MG63 (cell line): Measurements from ENCODE around the gene FCMR. TPM values are rescaled to one million over a fixed set of nuclear protein-coding genes. Genes with fewer than 3 reads are reported as not detected.

Experiments used
- DNase-seq: peaks from one replicate; pipeline ENCODE4 v3.0.0-alpha.2; 2020
- H3K27me3 ChIP-seq: fragments of 250-450 bp; sonication (Bioruptor Pico); 2 replicates; pipeline ENCODE4 v1.5.1; 2020; ENCODE audit warnings: mild to moderate bottlenecking, moderate library complexity
- H3K36me3 ChIP-seq: fragments of 250-450 bp; sonication (Bioruptor Pico); 2 replicates; pipeline ENCODE4 v1.5.1; 2020; ENCODE audit warnings: mild to moderate bottlenecking, moderate library complexity
- H3K4me3 ChIP-seq: fragments of 250-450 bp; sonication (Bioruptor Pico); 2 replicates; pipeline ENCODE4 v1.5.1; 2020; ENCODE audit warnings: mild to moderate bottlenecking, moderate library complexity
- H3K9me3 ChIP-seq: fragments of 250-450 bp; sonication (Bioruptor Pico); 2 replicates; pipeline ENCODE4 v1.5.1; 2020; ENCODE audit warnings: mild to moderate bottlenecking, moderate library complexity
- total RNA-seq: library from RNA; depleted of rRNA; stranded (reverse); fragments of >200 nt; shearing (Covaris generic); gene quantifications from 2 replicates; pipeline ENCODE4 v1.2.3, GENCODE V29; 2014; ENCODE audit warnings: low replicate concordance

Gene FCMR
- total RNA-seq, 1 experiment from 2014 or later, result 0.36 TPM

DNA sequence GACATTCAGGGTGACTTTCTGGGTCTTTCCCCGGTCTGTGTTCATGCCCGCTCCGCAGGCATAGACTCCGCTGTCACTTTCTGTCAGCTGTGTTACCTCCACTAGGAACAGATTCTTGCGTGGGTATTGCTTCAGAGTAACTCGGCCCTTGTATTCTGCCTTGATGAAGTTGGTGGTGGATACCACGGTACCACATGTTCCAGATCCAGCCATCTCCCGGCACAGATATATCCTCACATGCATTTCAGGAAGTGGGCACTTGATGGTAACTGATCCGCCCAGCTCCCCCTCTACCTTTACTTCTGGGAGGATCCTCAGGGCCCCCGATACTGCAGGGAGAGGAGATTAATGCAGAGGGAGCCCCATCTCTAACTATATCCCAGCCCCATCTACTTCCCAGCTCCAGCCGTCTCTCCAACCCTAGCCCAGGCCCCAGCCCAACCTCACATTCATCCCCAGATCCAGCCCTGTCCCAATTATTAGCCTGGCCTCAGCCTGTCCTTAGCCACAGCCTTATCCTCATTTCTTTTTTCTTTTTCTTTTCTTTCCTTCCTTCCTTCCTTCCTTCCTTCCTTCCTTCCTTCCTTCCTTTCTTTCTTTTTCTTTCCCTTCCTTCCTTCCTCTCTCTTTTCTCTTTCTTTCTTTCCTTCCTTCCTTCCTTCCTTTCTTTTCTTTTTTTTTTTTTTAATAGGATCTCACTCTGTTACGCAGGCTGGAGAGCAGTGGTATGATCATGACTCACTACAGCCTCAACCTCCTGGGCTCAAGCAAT is 7.8 kb downstream of the FCMR start:
- no peaks in the 10 kb centered on the region for H3K9me3 ChIP-seq
- DNase-seq, result no peak
- H3K27me3 ChIP-seq, result no peaks in the 10 kb centered on the region
- no peaks in the 10 kb centered on the region for H3K36me3 ChIP-seq
- H3K4me3 ChIP-seq, result no peak overlapping the region

DNA sequence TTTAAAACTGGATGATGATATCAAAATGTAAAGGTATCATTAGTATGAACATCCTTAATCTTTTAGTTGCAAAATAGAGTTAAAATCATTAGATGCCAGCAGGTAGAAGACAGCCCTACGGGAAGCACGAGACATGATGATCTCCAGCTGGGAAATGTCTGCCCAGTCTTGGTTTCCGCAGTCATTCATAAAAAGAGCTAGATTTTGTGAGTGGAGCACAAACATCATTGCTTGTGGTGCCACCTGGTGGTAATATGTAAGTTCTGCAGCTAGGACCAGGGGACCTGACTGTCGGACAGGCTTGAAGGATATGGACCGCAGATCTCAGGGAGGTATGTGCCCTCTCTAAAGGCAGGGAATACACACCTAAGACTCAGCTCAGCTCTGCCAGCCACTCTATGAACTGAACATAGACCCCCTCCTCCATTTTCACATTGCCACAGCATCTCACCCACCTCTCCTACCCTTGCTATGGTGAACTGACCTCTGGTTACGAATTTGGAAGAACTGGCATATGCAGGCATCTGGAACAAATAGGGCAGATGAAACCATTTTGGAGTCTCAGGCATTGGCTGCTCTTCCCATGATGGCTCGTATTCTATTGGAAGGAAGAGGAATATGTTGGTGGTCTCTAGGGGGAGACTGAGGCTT is 9.2 kb downstream of the FCMR start:
- no peaks in the 10 kb centered on the region for H3K27me3 ChIP-seq
- H3K4me3 ChIP-seq, result no peak overlapping the region
- H3K9me3 ChIP-seq, result no peaks in the 10 kb centered on the region
- no peaks in the 10 kb centered on the region for H3K36me3 ChIP-seq
- peak; percentile 62 for DNase-seq

DNA sequence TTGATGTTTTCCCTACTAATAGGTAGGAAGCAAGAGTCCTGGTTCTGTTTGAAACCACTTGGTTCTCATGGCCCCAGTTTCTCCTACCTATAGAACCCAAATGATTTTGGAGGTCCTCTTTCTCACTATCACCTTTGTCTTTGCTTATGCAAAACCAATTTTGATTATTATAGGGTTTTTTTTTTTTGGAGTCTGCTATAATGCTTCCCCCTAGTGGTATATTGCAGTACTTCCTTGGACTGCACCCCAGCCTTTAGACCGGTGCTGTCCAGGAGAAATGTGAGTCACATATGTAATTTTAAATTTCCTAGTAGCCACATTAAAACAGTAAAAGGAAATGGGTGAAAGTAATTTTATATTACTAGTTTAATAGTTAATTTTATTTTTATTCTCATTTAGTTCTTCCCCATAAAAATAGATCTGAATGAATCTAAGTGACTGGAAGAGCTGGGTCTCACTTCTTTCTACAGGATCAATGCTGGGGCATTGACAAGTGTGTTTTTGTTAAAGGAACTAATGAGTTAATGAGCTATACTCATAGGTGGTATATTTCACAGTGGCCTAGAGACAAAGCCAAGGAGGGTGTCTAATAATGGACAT is 10.6 kb downstream of the FCMR start:
- Histone ChIP-seq H3K27me3 (no peaks in the 10 kb centered on the region), H3K4me3 (no peak overlapping the region), H3K9me3 (no peaks in the 10 kb centered on the region), H3K36me3 (no peaks in the 10 kb centered on the region)
- peak; percentile 52 for DNase-seq

DNA sequence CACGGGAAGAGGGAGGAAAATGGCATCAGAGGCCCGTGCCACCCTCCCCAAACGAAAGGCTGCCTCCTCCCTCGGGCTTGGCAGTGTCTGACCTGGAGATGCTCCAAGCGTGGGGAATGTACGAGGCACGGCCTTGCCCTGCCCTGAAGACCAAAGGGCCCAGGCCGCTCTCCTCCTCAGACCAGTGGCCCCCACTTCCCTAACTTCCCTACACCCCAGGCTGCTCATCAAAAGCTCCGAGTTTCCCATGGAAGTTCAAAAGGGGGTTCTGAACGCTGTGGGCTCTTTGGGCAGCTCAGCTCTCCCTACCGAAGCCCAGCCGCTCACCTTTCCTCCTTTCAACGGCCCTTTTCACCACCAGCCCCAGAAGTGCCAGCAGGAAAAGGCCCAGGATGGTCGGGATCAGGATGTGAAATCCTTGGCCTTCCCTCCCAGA is 11.8 kb downstream of the FCMR start:
- Histone ChIP-seq H3K9me3 (no peaks in the 10 kb centered on the region), H3K4me3 (peak overlapping the region; percentile 40), H3K27me3 (no peaks in the 10 kb centered on the region), H3K36me3 (no peaks in the 10 kb centered on the region)
- DNase-seq, result peak; percentile 42

DNA sequence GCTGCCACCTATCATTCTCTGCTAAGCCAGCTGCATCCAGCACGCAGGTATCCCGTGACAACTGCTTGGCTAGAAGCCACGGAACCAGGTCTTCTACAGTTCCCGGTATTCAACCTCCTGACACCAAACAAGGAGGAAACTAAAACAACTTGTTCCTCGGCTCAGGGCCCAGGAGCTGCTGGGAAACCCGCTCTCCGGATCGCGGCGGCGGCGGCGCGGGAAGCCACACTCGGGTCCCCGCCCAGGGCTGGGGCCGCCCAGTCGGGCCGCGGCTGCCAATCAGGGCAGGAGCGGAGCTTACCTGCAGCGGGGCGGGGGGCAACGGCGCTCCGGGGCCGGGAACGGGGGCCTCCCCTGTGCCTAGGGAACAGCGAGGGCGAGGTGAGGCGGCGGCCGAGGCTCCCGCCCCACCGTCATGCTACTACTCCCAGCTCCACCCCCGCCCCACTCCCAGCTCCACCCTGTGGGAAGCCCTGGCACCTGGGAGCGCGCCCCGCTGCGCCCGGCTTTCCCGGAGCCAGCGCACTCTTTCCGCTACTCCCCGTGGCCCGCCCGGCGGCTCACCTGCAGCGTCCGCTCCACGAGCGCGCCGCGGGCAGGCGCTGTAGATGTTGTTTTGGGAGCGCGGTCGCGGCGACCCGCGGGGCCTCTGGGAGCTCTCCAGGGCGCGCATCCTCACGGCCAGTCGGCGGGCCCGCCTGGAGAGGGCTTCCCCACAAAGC is 12.4 kb downstream of the FCMR start:
- H3K36me3 ChIP-seq, result no peaks in the 10 kb centered on the region; the same call in 1 of the 2 replicates
- H3K27me3 ChIP-seq, result no peaks in the 10 kb centered on the region
- no peaks in the 10 kb centered on the region for H3K9me3 ChIP-seq
- peak overlapping the region; percentile 40 for H3K4me3 ChIP-seq
- peak; percentile 52 for DNase-seq

DNA sequence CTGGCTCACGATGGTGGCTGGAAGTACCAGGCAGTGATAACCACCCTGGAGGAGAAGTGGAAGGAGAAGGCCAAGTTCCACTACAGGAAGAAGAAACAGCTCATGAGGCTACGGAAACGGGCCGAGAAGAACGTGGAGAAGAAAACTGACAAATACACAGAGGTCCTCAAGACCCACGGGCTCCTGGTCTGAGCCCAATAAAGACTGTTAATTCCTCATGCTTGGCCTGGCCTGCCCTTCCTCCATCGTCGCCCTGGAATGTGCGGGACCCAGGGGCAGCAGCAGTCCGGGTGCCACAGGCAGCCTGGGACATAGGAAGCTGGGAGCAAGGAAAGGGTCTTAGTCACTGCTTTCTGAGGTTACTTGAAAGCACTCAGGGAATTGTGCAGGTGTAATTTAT is 13.7 kb downstream of the FCMR start:
- DNase-seq, result no peak
- no peaks in the 10 kb centered on the region for H3K27me3 ChIP-seq
- no peaks in the 10 kb centered on the region; the same call in 1 of the 2 replicates for H3K36me3 ChIP-seq
- no peaks in the 10 kb centered on the region; the same call in 1 of the 2 replicates for H3K9me3 ChIP-seq
- H3K4me3 ChIP-seq, result no peak overlapping the region

DNA sequence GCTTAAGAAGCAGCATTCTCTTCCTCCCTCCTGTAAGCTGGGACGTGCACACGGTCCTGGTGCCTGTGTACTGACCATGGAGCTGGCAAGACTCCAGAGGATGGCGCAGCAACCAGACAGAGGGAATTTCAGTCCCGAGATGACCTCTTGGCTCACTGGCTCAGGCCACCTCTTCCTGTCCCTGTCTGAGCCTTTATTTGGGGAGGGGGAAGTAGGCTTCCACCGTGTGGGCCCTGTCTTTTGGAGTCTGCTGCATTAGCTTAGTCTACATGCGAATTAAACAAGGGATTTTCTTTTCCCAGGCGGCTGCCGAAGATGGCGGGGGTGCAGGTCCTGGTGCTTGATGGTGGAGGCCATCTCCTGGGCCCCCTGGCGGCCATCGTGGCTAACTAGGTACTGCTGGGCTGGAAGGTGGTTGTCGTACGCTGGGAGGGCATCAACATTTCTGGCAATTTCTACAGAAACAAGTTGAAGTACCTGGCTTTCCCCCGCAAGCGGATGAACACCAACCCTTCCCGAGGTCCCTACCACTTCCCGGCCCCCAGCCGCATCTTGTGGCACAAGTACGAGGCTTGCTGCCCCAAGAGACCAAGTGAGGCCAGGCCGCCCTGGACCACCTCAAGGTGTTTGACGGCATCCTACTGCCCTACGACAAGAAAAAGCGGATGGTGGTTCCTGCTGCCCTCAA is 14.3 kb downstream of the FCMR start:
- Histone ChIP-seq H3K27me3 (no peaks in the 10 kb centered on the region), H3K4me3 (no peak overlapping the region)
- DNase-seq, result no peak

DNA sequence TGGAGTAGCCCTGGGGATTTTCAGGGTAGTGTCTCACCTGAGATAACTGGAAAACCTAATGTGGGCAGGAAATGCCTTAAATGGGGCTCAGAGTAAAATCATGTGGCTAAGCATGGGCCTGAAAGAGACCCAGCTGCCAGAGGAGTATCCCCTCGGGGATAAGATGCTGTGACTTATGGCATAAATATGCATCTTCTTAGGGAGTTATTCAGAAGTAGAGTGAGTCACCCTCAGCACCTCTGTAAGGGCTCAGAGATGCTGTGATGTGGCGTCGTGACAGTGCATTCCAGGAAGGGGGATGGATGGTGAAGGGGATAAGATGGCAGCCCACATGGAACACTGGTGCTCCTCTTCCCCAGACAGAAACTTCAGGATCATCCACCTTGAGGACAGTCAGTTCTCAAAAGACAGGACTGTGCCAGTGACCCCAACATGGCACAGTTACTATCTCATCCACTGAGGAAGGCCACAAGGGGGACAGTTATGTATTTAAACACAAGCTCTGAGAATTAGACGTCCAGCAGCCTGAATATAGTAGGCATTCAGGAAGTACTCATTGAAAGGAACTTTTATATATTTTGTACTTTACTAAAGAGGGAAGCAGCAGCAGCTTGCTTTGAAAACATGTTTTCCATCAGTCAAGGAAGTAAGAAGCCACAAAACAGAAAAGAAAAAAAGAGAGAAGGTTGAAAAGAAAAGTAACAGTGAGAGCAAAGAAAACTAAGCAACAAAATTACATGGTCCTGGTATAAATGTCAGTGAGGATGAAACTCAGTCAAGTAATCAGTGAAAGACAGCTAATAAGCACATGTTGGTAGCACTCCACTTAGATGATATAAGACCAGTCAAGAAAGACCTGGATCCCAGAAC is 16.2 kb downstream of the FCMR start:
- no peaks in the 10 kb centered on the region; the same call in 1 of the 2 replicates for H3K9me3 ChIP-seq
- H3K36me3 ChIP-seq, result no peaks in the 10 kb centered on the region; the same call in 1 of the 2 replicates
- H3K4me3 ChIP-seq, result no peak overlapping the region
- DNase-seq, result peak; percentile 76
- no peaks in the 10 kb centered on the region for H3K27me3 ChIP-seq

More for the DNA sequence above, 14.3 kb downstream of the FCMR start:
- H3K36me3 ChIP-seq, result no peaks in the 10 kb centered on the region; the same call in 1 of the 2 replicates
- no peaks in the 10 kb centered on the region; the same call in 1 of the 2 replicates for H3K9me3 ChIP-seq

DNA sequence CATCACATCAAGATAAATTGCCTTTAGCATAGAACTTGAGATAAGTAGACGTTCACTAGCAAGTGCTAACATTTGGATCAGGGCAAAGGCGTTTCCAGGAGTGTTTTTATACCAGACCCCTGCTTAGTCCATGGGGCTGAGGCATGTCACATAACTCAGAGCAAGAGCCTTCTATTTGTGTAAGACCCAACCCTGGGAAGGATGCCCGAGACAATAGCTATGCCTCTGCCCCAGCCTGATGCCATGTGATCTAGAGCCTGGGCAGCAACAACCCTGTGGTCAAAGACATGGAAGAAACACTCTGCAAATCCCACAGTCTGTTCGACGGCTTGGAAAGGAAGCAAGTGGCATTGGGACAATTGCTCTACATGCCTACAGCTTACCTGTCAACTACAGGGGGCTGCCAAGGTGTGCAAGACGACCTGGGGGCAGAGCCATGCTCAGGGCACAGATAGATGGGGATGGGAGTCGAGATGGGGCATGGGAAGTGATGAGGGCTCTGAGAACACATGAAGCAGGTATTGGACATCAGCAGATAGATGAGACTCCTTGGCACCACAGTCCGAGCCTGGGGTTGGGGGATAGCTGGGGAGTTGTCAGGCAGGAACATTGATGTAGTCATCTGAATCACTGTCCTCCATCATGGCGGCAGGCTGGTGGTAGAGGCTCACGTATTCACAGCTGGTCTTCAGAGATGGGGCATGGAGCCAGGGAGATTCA is 17.2 kb downstream of the FCMR start:
- no peak for DNase-seq
- H3K27me3 ChIP-seq, result no peaks in the 10 kb centered on the region
- H3K4me3 ChIP-seq, result no peak overlapping the region
- H3K9me3 ChIP-seq, result no peaks in the 10 kb centered on the region; the same call in 1 of the 2 replicates
- H3K36me3 ChIP-seq, result no peaks in the 10 kb centered on the region; the same call in 1 of the 2 replicates

DNA sequence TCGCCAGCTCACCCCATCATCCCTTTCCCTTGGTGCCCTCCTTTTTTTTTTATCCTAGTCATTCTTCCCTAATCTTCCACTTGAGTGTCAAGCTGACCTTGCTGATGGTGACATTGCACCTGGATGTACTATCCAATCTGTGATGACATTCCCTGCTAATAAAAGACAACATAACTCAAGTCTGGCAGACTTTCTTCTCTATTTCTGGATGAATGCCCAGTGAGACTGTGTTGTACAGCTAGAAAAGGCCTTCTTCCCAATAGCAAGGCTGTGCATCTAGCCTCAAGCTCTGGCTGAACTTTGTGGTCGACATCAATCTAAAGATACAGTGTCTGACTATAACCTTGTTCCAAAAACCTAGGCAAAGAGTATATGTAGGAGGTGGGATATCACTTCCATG is 18.1 kb downstream of the FCMR start:
- no peaks in the 10 kb centered on the region; the same call in 1 of the 2 replicates for H3K36me3 ChIP-seq
- no peaks in the 10 kb centered on the region; the same call in 1 of the 2 replicates for H3K9me3 ChIP-seq
- DNase-seq, result no peak
- H3K4me3 ChIP-seq, result no peak overlapping the region
- H3K27me3 ChIP-seq, result no peaks in the 10 kb centered on the region

DNA sequence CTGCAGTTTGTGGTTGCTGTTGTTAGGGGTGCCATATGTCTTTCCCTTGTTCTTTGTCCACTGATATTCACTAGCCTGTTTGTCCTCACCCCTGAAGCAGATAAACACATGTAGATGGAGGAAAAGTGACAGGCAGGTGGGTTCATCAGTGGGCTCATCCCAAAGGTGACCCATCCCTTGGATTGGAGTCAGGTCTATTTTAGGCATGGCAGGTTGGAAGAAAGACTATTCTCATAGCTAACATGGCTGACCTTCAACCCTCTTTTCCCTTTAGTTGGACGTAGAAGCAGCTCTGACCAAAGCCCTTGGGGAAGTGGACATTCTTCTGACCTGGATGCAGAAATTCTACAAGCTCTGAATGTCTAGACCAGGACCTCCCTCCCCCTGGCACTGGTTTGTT is 19.0 kb downstream of the FCMR start:
- no peaks in the 10 kb centered on the region for H3K27me3 ChIP-seq

DNA sequence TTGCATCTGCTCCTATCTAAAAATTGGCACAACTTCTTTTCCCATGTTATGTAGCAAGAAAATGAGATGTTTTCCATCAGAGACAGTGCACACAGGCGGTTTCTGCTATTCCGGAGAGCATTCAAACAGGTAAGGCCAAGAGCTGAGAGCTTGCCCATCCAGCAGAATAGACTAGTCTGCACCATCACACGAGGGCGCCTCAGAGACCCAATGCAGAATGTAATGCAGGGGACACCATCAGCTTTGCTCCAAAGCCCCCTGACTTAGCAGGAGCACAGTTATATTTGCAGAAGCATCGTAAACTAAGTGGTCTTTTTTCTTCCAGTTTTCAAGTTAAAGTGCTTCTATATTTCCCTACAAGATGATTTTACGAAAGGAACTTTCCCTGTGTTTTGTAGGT is 19.8 kb downstream of the FCMR start:
- Histone ChIP-seq H3K27me3 (no peaks in the 10 kb centered on the region), H3K36me3 (no peaks in the 10 kb centered on the region; the same call in 1 of the 2 replicates), H3K4me3 (no peak overlapping the region), H3K9me3 (no peaks in the 10 kb centered on the region; the same call in 1 of the 2 replicates)
- no peak for DNase-seq

More for the DNA sequence above, 19.0 kb downstream of the FCMR start:
- no peak for DNase-seq
- Histone ChIP-seq H3K9me3 (no peaks in the 10 kb centered on the region; the same call in 1 of the 2 replicates), H3K36me3 (no peaks in the 10 kb centered on the region; the same call in 1 of the 2 replicates), H3K4me3 (no peak overlapping the region)

DNA sequence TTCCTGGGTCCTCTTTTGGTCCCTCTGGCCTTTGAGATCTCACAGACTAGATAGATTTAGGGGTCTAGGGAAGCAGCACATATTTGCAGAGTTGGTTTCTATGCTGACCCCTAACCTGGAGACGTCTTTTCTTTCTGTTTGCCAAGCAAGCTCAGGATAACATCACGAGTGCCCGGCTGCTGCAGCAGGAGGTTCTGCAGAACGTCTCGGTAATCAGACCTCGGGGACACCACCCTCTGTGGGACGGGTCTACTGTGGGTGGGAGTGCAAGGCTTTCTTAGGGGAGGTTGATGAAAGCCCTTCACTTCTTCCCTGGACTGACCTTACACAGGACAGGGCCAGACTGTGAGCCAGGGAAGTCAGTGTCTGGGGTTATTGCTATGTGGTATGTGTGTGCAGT is 21.6 kb downstream of the FCMR start:
- no peak overlapping the region for H3K4me3 ChIP-seq
- no peak for DNase-seq
- H3K36me3 ChIP-seq, result no peaks in the 10 kb centered on the region; the same call in 1 of the 2 replicates
- no peaks in the 10 kb centered on the region for H3K27me3 ChIP-seq
- no peaks in the 10 kb centered on the region; the same call in 1 of the 2 replicates for H3K9me3 ChIP-seq

DNA sequence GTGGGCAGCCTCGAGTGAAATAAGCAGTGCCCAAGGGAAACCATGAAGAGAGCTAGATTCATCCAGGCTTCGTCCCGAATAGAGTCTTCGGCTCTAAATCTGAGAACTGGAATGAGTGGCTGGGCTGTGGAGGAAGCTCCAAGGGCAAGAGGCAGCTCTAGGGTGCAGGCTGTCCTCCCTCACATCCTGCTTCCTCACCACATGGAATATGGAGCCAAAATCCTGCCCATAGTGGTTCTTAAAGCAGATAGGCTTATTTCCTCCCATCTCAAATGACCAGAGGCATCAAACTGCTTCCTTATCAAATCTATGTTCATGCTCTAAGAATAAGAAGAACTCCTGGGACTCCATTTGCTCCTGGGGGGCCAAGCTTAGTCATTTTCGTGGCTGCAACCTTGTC is 22.0 kb downstream of the FCMR start:
- Histone ChIP-seq H3K36me3 (no peaks in the 10 kb centered on the region; the same call in 1 of the 2 replicates), H3K9me3 (no peaks in the 10 kb centered on the region; the same call in 1 of the 2 replicates), H3K4me3 (no peak overlapping the region), H3K27me3 (no peaks in the 10 kb centered on the region)
- no peak for DNase-seq
